ENCODE results near the gene TCF19. TPM values are rescaled to one million over a fixed set of nuclear protein-coding genes. Genes with fewer than 3 reads are reported as not detected.

TCF19 gene
- total RNA-seq, 1 donor: 20.7 TPM

- peak overlapping the region; percentile 42 for H3K4me3 ChIP-seq (ENCODE audit: low read depth, low read length)
- peak; percentile 52 for TF ChIP-seq CTCF (IDR thresholded peaks at IDR 0.05; ENCODE audit: insufficient read depth, low read depth, low read length)
- DNase-seq (ENCODE audit: low read depth): peak; percentile 57
Observed at GRCh38 chr6:31114970-31115849, 43.2 kb upstream of the TCF19 start.

GRCh38 chr6:31115941-31116560 lies 42.3 kb upstream of the TCF19 start:
- DNase-seq (ENCODE audit: low read depth): no peak
- no peak overlapping the region for H3K4me3 ChIP-seq (ENCODE audit: low read depth, low read length)
- TF ChIP-seq CTCF (IDR thresholded peaks at IDR 0.05; ENCODE audit: insufficient read depth, low read depth, low read length): no peak

GRCh38 chr6:31116661-31117385 lies 41.6 kb upstream of the TCF19 start:
- H3K4me3 ChIP-seq (ENCODE audit: low read depth, low read length): peak overlapping the region; percentile 12
- TF ChIP-seq CTCF (IDR thresholded peaks at IDR 0.05; ENCODE audit: insufficient read depth, low read depth, low read length): no peak
- peak; percentile 25 for DNase-seq (ENCODE audit: low read depth)

- H3K4me3 ChIP-seq (ENCODE audit: low read depth, low read length): no peak overlapping the region
- no peak for TF ChIP-seq CTCF (IDR thresholded peaks at IDR 0.05; ENCODE audit: insufficient read depth, low read depth, low read length)
- no peak for DNase-seq (ENCODE audit: low read depth)
Observed at GRCh38 chr6:31118178-31118577, 40.2 kb upstream of the TCF19 start.

GRCh38 chr6:31120151-31120915 lies 38.1 kb upstream of the TCF19 start, which contains the start of gene CDSN:
Gene CDSN, minus strand, starts transcription at chr6:31120446. Its CDS starts 27 bp downstream, at chr6:31120419.
- no peak for DNase-seq (ENCODE audit: low read depth)
- TF ChIP-seq CTCF (IDR thresholded peaks at IDR 0.05; ENCODE audit: insufficient read depth, low read depth, low read length): no peak
- H3K4me3 ChIP-seq (ENCODE audit: low read depth, low read length): no peak within 1 kb of the TSS

GRCh38 chr6:31121131-31121790 lies 37.1 kb upstream of the TCF19 start:
- DNase-seq (ENCODE audit: low read depth): no peak

More at GRCh38 chr6:31121131-31121790, 37.1 kb upstream of the TCF19 start:
- no peak overlapping the region for H3K4me3 ChIP-seq (ENCODE audit: low read depth, low read length)
- no peak for TF ChIP-seq CTCF (IDR thresholded peaks at IDR 0.05; ENCODE audit: insufficient read depth, low read depth, low read length)
